ENCODE measurements around the gene FAM167B.

The FAM167B gene

DNA sequence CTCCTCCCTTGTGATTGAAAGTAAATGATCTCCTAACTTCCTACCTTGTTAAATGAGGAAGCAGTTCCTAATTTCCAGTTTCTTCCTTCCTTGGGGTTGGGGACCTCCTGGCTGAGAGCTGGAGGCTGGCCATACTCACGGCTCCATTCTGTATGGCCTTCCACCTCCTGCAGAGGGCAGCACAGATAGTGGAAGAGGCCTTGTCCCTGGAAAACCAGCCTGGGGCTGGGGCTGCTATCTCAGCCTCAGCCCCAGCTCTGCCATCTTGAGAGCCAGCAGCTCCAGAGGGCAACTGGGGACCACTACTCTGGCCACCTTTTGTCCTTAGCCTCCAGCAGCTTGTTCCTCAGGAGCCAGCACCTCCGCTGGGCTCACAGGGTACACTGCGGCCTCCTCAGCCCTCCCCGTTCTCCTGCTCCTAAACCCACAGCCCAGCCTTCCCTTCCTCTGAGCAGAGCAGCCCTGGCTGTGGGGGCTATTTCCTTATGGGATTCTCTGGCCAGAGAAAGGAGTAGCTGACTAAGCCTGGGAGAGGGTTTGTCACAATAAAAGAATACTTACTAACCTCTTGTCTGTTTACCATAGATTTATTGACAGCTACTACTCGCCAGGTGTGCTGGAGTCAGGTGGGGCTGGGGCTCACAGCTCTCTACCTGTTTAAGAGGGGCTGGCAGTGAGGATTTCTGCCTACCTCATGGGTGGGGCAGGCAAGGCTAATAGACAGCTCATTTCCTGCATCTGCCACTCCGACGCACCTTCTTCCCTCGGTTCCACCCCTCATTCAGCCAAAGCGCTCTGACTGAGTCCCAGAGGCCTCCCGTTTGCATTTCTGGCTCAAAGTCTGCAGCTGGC is 31.2 kb upstream of the FAM167B start:
- Histone ChIP-seq H3K9me3 (ENCODE audit: control insufficient read depth, insufficient read depth, low read length) (no peaks in the 10 kb centered on the region), H3K9ac (ENCODE audit: low read depth, low read length) (no peak overlapping the region), H3K36me3 (ENCODE audit: insufficient read depth, low read length) (peaks cover 11% of the 10 kb centered on the region; the same call in 1 of the 2 replicates), H3K4me1 (ENCODE audit: insufficient read depth, low read length) (peaks cover 3% of the 10 kb centered on the region)

DNA sequence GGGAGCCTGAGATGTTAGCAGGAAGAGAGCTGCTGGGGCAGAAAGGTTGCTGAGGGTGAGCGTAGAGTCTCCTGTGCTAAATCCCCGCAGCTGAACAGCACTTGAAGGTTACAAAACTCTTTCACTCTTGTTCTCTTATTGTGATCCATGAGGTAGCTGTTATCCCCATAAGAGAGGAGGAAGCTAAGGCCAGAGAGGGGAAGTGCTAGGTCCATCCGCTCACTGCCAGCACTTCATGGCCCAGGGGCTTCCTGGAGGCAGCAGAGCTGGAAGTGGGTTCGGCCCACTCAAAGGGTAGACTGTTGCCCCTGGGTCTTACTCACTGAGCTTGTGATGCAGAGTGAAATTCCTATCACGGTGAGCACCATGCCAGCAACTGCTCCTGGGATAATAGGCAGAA is 30.5 kb upstream of the FAM167B start:
- no peak overlapping the region for H3K9ac ChIP-seq (ENCODE audit: low read depth, low read length)
- peaks cover 10% of the 10 kb centered on the region for H3K4me1 ChIP-seq (ENCODE audit: insufficient read depth, low read length)
- no peaks in the 10 kb centered on the region for H3K9me3 ChIP-seq (ENCODE audit: control insufficient read depth, insufficient read depth, low read length)
- H3K36me3 ChIP-seq (ENCODE audit: insufficient read depth, low read length): peaks cover 11% of the 10 kb centered on the region; the same call in 1 of the 2 replicates

DNA sequence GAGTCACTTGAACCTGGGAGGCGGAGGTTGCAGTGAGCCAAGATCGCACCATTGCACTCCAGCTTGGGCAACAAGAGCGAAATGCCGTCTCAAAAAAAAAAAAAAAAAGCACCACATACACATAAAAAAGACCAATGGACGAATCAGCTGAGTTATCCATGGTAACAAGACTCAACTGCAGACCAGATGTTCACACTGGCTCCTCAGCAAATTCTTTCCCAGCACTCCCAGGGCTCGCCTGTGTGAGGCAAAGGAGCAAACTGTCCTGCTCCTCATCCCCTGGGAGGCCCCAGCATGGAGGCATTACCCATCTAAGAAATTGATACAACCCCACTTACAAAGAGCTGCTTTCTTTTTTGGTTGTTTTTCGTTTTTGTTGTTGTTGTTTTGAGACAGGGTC is 28.0 kb upstream of the FAM167B start:
- Histone ChIP-seq H3K9me3 (ENCODE audit: control insufficient read depth, insufficient read depth, low read length) (no peaks in the 10 kb centered on the region), H3K9ac (ENCODE audit: low read depth, low read length) (no peak overlapping the region), H3K36me3 (ENCODE audit: insufficient read depth, low read length) (peaks cover 14% of the 10 kb centered on the region; the same call in 1 of the 2 replicates), H3K4me1 (ENCODE audit: insufficient read depth, low read length) (peaks cover 10% of the 10 kb centered on the region)

DNA sequence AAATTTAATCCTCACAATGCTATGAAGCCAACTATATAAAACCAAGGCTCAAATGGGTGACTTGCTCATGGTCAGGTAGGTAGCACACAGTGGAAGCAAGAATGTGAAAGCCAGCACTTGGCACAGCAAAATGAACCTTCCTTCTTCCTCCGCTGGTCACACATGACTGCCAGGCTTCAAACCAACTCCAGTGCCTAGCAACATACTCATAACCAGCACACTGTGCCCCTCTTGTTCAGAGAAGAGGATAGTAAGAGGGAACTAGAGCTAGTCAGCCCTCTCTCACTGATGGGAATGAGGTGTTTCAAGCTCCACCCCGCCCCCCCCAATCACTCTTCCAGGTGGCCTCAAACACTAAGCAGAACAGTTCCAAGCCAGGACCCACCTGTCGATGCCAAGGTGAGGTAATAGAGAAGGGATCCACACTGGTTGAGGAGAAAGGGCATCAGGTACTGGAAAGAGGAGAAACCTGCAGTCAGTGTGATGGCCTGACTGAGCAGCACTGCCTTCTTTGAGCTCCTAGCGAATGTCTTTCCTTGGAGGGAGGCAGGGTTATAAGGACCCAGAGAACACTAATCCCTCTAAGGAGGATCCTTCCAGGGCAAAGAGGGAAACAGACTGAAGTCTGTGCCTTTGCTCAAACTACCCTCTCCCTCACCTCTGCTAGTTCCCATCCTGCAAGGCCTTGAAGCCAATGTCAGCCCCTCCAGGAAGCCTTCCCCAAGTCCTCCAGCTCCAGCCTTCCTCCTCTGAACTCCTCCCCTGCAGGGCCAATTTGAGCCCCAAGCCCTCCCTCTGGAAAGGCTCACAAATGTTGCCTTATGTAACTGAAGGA is 26.1 kb upstream of the FAM167B start:
- no peaks in the 10 kb centered on the region for H3K9me3 ChIP-seq (ENCODE audit: control insufficient read depth, insufficient read depth, low read length)
- H3K4me1 ChIP-seq (ENCODE audit: insufficient read depth, low read length): peaks cover 10% of the 10 kb centered on the region
- peak overlapping the region; percentile 96 for H3K9ac ChIP-seq (ENCODE audit: low read depth, low read length)
- H3K36me3 ChIP-seq (ENCODE audit: insufficient read depth, low read length): peaks cover 14% of the 10 kb centered on the region; the same call in 1 of the 2 replicates

DNA sequence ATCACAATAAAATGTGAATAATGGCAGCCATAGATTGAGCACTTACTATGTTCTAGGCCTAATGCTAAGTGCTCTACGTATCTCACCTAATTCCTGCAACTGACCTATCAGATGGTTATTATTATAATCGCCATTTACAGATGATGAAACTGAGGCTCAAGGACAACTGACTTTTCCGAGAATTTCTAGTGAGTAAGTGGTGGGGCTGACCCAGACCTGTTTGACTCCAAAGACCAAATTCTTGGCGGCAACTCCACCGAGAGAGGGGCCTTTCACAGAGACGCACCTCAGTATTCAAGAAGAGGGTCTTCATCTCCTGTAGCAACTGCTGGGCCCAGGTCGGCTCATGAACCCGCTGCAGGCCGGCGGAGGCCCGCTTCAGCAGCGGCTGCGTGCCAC is 25.4 kb upstream of the FAM167B start:
- H3K4me1 ChIP-seq (ENCODE audit: insufficient read depth, low read length): peaks cover 10% of the 10 kb centered on the region
- H3K9ac ChIP-seq (ENCODE audit: low read depth, low read length): peak overlapping the region; percentile 96
- H3K9me3 ChIP-seq (ENCODE audit: control insufficient read depth, insufficient read depth, low read length): no peaks in the 10 kb centered on the region
- H3K36me3 ChIP-seq (ENCODE audit: insufficient read depth, low read length): peaks cover 15% of the 10 kb centered on the region; the same call in 1 of the 2 replicates

DNA sequence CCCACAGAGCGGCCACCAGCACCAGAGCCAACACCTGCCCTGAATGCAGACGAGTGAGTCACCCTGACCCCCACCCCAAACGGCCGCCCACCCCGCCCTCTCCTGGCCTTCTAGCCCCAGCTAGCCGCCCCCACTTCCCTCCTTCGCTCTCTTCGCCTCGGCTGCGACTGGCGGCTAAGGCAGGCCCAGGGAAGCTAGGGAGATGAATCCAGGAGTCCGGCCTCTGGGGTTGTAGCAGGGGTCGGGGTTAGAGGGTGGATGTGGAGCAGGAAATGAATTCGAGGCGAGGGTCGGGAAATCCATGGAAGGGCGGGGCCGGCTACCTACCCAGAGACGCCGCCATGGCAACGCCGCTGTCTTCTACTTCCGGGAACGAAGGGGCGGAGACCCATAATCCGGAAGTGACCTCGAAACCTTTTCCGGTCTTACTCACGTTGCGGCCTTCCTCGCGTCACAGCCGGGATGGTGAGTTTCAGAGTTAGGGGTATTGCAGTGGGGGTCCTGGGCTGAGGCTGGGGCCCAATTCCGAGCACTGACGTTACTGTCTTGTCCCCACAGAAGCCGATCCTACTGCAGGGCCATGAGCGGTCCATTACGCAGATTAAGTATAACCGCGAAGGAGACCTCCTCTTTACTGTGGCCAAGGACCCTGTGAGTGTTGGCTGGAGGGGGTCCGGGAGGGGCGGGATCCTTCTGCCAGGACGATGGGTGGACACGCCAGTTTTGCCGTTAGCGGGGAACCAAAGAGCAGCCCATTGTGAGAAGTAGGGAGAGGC is 24.9 kb upstream of the FAM167B start, which contains the start of the genes EIF3I and TMEM234:
Gene EIF3I (plus strand): TSS at position 428 of the 776 bp plus-strand sequence. CDS start 35 bp downstream, at position 463.
Gene TMEM234 (minus strand): TSS at position 374 of the 776 bp plus-strand sequence. CDS start 31 bp downstream, at position 343.
- Histone ChIP-seq H3K4me1 (ENCODE audit: insufficient read depth, low read length) (peaks cover 10% of the 10 kb centered on the region), H3K9me3 (ENCODE audit: control insufficient read depth, insufficient read depth, low read length) (no peaks in the 10 kb centered on the region), H3K9ac (ENCODE audit: low read depth, low read length) (peak within 1 kb of the TSS; percentile 96), H3K36me3 (ENCODE audit: insufficient read depth, low read length) (peaks cover 15% of the 10 kb centered on the region; the same call in 1 of the 2 replicates)

DNA sequence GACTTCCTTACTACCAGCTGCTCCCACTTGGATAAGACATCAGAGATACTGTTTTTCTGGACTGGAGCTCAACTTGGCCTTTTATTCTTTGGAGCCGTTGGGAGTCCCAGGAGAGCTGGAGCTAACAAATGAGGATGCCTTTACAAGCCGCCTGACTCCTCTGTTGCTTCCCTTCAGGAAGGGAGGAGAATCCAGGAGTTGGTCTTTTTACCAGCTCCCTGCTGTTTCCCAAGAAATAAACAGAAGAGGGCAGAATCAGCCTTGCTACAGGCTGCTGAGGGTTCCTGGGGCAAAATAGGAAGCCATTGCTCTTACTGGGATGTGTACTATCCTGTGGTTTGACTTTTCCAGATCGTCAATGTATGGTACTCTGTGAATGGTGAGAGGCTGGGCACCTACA is 23.3 kb upstream of the FAM167B start:
- Histone ChIP-seq H3K9ac (ENCODE audit: low read depth, low read length) (no peak overlapping the region), H3K9me3 (ENCODE audit: control insufficient read depth, insufficient read depth, low read length) (no peaks in the 10 kb centered on the region), H3K36me3 (ENCODE audit: insufficient read depth, low read length) (peaks cover 23% of the 10 kb centered on the region), H3K4me1 (ENCODE audit: insufficient read depth, low read length) (peaks cover 10% of the 10 kb centered on the region)

DNA sequence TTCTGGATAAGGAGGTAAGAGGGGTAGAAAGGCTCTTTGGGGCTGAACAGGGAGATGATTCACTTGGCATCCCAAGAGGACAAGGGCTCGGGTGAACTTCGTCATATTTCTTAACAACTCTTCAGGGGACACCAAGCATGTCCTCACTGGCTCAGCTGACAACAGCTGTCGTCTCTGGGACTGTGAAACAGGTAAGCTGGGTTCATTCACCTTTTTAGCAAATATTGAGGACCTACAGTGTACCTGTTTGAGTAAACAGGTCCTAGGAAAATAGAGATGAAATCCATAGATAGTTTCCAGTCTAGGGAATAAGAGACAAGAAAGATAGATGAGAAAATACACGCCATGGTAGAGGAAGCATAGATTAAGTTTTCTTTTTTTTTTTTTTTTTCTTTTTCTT is 22.7 kb upstream of the FAM167B start:
- H3K9me3 ChIP-seq (ENCODE audit: control insufficient read depth, insufficient read depth, low read length): no peaks in the 10 kb centered on the region
- peaks cover 10% of the 10 kb centered on the region for H3K4me1 ChIP-seq (ENCODE audit: insufficient read depth, low read length)
- H3K36me3 ChIP-seq (ENCODE audit: insufficient read depth, low read length): peaks cover 28% of the 10 kb centered on the region
- H3K9ac ChIP-seq (ENCODE audit: low read depth, low read length): no peak overlapping the region

DNA sequence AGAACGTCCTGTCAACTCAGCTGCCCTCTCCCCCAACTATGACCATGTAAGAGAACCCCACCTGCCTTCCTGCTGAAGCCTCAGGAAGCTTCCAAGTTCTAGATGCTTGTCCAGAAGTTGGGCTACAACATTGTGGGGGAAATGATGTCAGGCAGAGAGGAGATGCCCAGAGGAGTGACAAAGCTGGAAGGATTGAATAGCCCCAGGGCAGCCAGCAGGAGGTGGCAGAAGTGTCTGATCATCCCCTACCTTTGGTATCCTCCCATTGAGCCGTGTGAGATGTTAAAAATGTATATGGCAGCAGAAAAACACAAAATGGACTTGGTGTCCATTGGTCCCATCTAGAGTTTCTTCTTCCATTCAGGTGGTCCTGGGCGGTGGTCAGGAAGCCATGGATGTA is 18.3 kb upstream of the FAM167B start:
- Histone ChIP-seq H3K36me3 (ENCODE audit: insufficient read depth, low read length) (peaks cover 35% of the 10 kb centered on the region), H3K9me3 (ENCODE audit: control insufficient read depth, insufficient read depth, low read length) (no peaks in the 10 kb centered on the region), H3K9ac (ENCODE audit: low read depth, low read length) (no peak overlapping the region), H3K4me1 (ENCODE audit: insufficient read depth, low read length) (no peaks in the 10 kb centered on the region)

DNA sequence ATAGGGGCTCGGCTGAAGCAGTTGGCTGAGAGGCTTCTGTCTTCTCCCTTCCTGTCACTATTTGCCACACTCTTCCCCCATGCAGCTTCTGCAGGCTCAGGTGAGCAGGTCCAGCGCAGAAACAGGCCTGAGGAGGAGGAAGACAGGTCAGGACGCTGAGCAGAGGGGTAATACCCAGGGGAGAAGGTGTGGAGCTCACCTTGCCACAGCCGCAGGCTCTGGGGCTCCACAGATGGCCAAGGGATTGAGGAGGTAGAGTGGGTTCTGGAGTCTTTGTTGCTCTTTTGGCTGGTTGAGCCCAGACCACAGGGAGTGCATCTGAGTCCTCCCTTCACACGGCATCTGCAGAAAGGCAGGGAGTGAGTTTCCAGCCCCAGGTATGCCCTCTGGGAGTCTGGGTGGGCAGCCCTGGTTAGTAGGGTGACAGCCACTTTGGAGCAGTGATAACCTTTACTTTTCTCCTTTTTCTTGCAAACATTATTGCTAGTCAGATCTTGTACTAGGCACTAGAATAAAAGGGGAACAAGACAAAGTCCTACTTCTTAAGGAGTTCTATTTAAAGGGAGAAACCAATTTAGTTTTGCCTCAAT is 15.1 kb upstream of the FAM167B start:
- H3K36me3 ChIP-seq (ENCODE audit: insufficient read depth, low read length): peaks cover 26% of the 10 kb centered on the region

DNA sequence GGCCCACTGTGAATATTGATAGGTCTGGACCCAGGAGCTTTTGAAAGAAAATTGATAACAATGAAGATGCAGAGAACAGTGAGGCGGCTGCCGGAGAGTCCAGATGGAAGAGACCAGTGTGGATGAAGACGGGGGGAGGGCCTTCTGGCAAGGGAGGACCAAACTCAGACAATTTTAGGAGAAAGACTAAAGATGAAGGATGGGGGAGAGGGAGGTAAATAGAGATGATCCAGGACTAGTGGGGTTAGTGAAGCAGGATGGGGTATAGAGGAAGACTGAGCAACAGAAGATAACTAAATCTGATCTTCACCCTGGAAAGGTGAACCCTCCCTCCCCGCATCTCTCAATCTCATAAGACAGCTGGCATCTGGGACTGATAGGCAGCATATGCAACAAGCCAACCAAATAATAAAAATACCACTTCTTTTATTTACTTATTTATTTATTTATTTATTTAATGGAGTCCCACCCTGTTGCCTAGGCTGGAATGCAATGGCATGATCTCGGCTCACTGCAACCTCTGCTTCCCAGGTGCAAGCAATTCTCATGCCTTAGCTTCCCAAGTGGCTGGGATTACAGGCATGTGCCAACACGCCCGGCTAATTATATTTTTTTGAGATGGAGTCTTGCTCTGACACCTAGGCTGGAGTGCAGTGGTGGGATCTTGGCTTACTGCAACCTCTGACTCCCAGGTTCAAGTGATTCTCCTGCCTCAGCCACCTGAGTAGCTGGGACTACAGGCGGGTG is 14.3 kb upstream of the FAM167B start:
- Histone ChIP-seq H3K9me3 (ENCODE audit: control insufficient read depth, insufficient read depth, low read length) (no peaks in the 10 kb centered on the region), H3K9ac (ENCODE audit: low read depth, low read length) (no peak overlapping the region), H3K4me1 (ENCODE audit: insufficient read depth, low read length) (no peaks in the 10 kb centered on the region), H3K36me3 (ENCODE audit: insufficient read depth, low read length) (peaks cover 25% of the 10 kb centered on the region)

More for the DNA sequence above, 15.1 kb upstream of the FAM167B start:
- Histone ChIP-seq H3K9ac (ENCODE audit: low read depth, low read length) (no peak overlapping the region), H3K4me1 (ENCODE audit: insufficient read depth, low read length) (no peaks in the 10 kb centered on the region), H3K9me3 (ENCODE audit: control insufficient read depth, insufficient read depth, low read length) (no peaks in the 10 kb centered on the region)

DNA sequence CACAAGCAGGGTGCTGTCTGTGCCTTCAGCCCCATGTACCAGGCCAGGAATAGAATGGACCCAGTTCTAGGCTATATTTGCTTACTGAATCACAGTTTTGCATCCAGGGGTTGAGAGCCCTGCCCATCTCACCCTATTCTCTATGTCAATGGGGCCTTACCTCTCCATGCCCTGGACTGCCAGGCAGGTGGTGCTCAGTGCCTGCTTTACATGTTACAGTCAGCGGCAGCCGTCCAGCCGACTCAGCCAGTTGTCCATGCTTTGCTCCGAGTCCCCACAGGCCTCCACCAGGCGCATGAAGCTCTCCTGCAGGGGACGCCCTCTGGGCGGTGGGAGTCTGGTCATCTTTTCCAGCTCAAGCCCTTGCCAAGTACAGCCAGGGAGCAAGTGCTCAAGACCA is 12.2 kb upstream of the FAM167B start:
- H3K4me1 ChIP-seq (ENCODE audit: insufficient read depth, low read length): no peaks in the 10 kb centered on the region
- H3K36me3 ChIP-seq (ENCODE audit: insufficient read depth, low read length): peaks cover 13% of the 10 kb centered on the region; the same call in 1 of the 2 replicates
- no peak overlapping the region for H3K9ac ChIP-seq (ENCODE audit: low read depth, low read length)
- no peaks in the 10 kb centered on the region for H3K9me3 ChIP-seq (ENCODE audit: control insufficient read depth, insufficient read depth, low read length)

DNA sequence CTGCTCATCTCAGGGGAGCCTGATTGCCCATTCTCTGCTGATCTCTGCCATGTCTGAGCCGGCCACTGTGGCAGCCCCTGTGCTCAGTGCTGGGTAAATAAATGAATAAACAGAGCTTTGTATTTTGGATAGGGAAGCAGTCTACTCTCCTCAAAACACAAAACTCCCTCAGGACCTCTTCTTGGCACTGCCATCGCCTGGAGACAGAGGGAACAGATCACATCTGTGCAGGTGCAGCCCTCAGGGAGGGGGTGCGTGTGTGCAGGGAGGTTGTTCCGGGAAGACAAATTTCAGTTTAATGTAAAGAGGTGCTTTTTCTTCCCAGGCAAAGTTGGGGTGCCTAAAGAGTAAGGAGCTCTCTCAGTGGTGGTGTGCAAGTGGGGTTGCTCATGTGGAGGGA is 7.7 kb upstream of the FAM167B start:
- H3K36me3 ChIP-seq (ENCODE audit: insufficient read depth, low read length): peaks cover 2% of the 10 kb centered on the region; the same call in 1 of the 2 replicates
- H3K9ac ChIP-seq (ENCODE audit: low read depth, low read length): peak overlapping the region; percentile 90
- no peaks in the 10 kb centered on the region for H3K9me3 ChIP-seq (ENCODE audit: control insufficient read depth, insufficient read depth, low read length)
- H3K4me1 ChIP-seq (ENCODE audit: insufficient read depth, low read length): no peaks in the 10 kb centered on the region
